K562 (cell line): Measurements from ENCODE around the gene RBBP5. TPM values are rescaled to one million over a fixed set of nuclear protein-coding genes. Genes with fewer than 3 reads are reported as not detected.

Experiments
- CHD7 ChIP-seq: fragments of 200-600 bp; sonication (generic); IDR thresholded peaks from one replicate; pipeline ENCODE4 v1.6.1; 2012; ENCODE audit warnings: mild to moderate bottlenecking, low read depth, low read length, inconsistent platforms
- E2F3 ChIP-seq: fragments of 250-450 bp; sonication (Bioruptor Pico); IDR thresholded peaks from 2 replicates; pipeline ENCODE4 v1.4.0; 2020; ENCODE audit warnings: mild to moderate bottlenecking
- GATAD2B ChIP-seq: fragments of 450-650 bp; IDR thresholded peaks from 2 replicates; pipeline ENCODE4 v1.6.1; 2017; ENCODE audit warnings: mild to moderate bottlenecking, borderline replicate concordance
- GTF2A2 ChIP-seq: IDR thresholded peaks from 2 replicates; pipeline ENCODE4 v1.6.1; 2016; ENCODE audit warnings: mild to moderate bottlenecking, missing genetic modification characterization, missing compliant biosample characterization
- HNRNPH1 ChIP-seq: fragments of 200-400 bp; formaldehyde crosslinking; optimal IDR thresholded peaks from 2 replicates; pipeline ENCODE3; 2017; ENCODE audit warnings: low read depth, mild to moderate bottlenecking, low read length, moderate library complexity
- KAT8 ChIP-seq: fragments of 450-650 bp; IDR thresholded peaks from 2 replicates; pipeline ENCODE4 v1.6.1; 2016; ENCODE audit warnings: low read depth, mild to moderate bottlenecking
- KLF13 ChIP-seq: fragments of 450-650 bp; IDR thresholded peaks from 2 replicates; pipeline ENCODE4 v1.6.1; 2016; ENCODE audit warnings: missing genetic modification characterization, low read depth, mild to moderate bottlenecking, missing compliant biosample characterization, moderate library complexity, borderline replicate concordance
- MCM3 ChIP-seq: fragments of 450-650 bp; IDR thresholded peaks from 2 replicates; pipeline ENCODE4 v1.6.1; 2016
- MEF2D ChIP-seq: conservative IDR thresholded peaks from 2 replicates; pipeline ENCODE4 v1.6.1; 2016; ENCODE audit warnings: low read depth, missing genetic modification characterization, missing compliant biosample characterization
- PML ChIP-seq: IDR thresholded peaks from 2 replicates; pipeline ENCODE4 v1.6.1; 2012; ENCODE audit warnings: low read length, inconsistent platforms
- POLR2B ChIP-seq: fragments of 450-650 bp; IDR thresholded peaks from 2 replicates; pipeline ENCODE4 v1.6.1; 2018; ENCODE audit warnings: low read depth; ENCODE audit not compliant: partially characterized antibody
- PRMT5 ChIP-seq: sonication (generic); formaldehyde crosslinking; IDR thresholded peaks from 2 replicates; pipeline ENCODE4 v1.5.0; 2020; ENCODE audit warnings: missing genetic modification reagents
- RBM25 ChIP-seq: fragments of 200-400 bp; formaldehyde crosslinking; IDR thresholded peaks from 2 replicates; pipeline ENCODE4 v1.6.1; 2018; ENCODE audit warnings: low read length, low read depth, moderate library complexity; ENCODE audit not compliant: severe bottlenecking
- SETDB1 ChIP-seq: IDR thresholded peaks from one replicate; pipeline ENCODE4 v1.6.1; 2012; ENCODE audit warnings: low read length, control low read depth, inconsistent platforms
- TBL1XR1 ChIP-seq, 2 experiments: IDR thresholded peaks; 2 replicates each; pipeline ENCODE4 v1.6.1; 2012; ENCODE audit warnings: improper control_type of control experiment in 2 of 2, low read length in 2 of 2, mild to moderate bottlenecking in 1 of 2
- ZNF263 ChIP-seq: sonication (generic); formaldehyde crosslinking; IDR thresholded peaks from 2 replicates; pipeline ENCODE4 v1.8.0; 2022; ENCODE audit warnings: mild to moderate bottlenecking, missing genetic modification reagents, borderline replicate concordance
- ZNF354B ChIP-seq: fragments of 250-450 bp; sonication (Bioruptor Pico); IDR thresholded peaks from 2 replicates; pipeline ENCODE4 v1.4.0; 2020
- ZNF431 ChIP-seq: sonication (generic); formaldehyde crosslinking; IDR thresholded peaks from 2 replicates; pipeline ENCODE4 v1.8.0; 2022; ENCODE audit warnings: mild to moderate bottlenecking, missing genetic modification reagents
- ZNF561 ChIP-seq: fragments of 450-650 bp; formaldehyde crosslinking; conservative IDR thresholded peaks from 2 replicates; pipeline ENCODE4 v1.4.0; 2020; ENCODE audit warnings: mild to moderate bottlenecking, moderate library complexity
- polyA plus RNA-seq, 8 experiments: library from polyadenylated mRNA; depleted of rRNA in 4 of 8; stranded (reverse) in 5 of 8; unstranded in 3 of 8; fragments of >200 nt; fragmentation: Nextera tagmentation in 2 of 8; fragmentation: Illumina TruSeq in 1 of 8; extraction: Ambion mirVana in 2 of 8; extraction: Trizol in 1 of 8; gene quantifications; 2 replicates each; pipeline versions ENCODE4 v1.2.1 to v1.2.3, GENCODE V29; 2011 to 2014; ENCODE audit warnings: inconsistent platforms in 1 of 8, missing spikeins in 1 of 8
- total RNA-seq, 7 experiments: library from RNA; depleted of rRNA in 6 of 7; stranded (reverse); fragments of >200 nt in 6 of 7; fragmentation: Illumina TruSeq in 2 of 7; extraction: Trizol in 2 of 7; gene quantifications; 2 replicates each; pipeline versions ENCODE4 v1.2.1 to v1.2.3, GENCODE V29; 2011 to 2021; ENCODE audit warnings: low replicate concordance in 1 of 7

Gene RBBP5
- total and polyA plus RNA-seq, 9 of the 15 experiments (the other 6 are each of a cell fraction or from before 2014, with no cell fraction given) = 17.2 to 37.4 (median 28.4) TPM

DNA sequence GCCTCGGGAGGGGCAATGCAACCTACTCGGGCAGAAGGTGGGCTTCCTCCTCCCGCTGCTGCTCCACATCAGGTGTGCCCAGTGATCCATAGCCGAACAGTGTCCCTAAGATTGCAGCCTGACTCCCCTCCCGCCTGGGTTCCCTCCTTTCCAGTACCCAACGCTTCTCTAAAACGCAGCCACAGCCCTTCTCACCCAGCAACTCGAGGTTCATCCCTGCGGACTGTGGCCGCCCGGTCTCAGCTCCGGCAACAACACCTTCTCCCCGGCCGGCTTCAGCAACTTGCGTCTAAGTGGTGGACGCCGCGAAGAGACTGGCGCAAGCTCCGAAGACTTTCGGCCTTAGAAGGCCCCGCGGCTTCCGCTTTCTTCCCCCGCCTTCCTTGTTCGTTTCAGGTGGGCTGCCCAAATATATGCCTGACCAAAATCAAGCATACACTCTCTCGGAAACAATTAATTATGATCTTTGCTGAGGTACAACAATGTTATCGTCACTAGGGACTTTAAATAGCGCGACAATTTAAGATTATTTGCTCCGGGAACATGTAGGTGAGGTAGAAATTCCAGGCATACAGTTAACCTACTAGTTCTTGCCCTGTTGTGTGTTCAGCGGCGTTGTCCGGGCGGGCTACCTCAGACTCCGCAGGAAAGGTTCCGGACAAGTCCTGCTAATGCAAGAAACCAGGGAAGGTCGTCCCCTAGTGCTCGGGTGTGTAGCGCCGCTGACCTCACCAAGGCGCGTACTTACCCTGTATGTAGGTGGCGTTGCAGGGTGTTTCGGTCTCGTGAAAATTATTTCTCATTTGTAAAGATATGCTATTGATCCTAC is at the start of gene RBBP5 (continued):
- TF ChIP-seq ZNF263 (CRISPR knock-in tag) = peak; percentile 76; the same call in 1 of the 2 replicates
- TF ChIP-seq PML = peak; percentile 77
- peak; percentile 15 for TF ChIP-seq RBM25
- peak; percentile 55; the same call in 1 of the 2 replicates for TF ChIP-seq GTF2A2 (tag)
- peak; percentile 98 for TF ChIP-seq POLR2B
- no peak for TF ChIP-seq HNRNPH1
- peak; percentile 97 for TF ChIP-seq KLF13 (tag)
- TF ChIP-seq TBL1XR1 (IDR thresholded peaks at IDR 0.05; ENCODE audit: low read length in 2 of 2) = peak in 1 of 2 experiments; percentile 81
- TF ChIP-seq KAT8 = no peak
- peak; percentile 43 for TF ChIP-seq SETDB1
- peak; percentile 84 for TF ChIP-seq ZNF431 (CRISPR knock-in tag)
- TF ChIP-seq MCM3 = no peak
- no peak for TF ChIP-seq E2F3
- TF ChIP-seq CHD7 = peak; percentile 86
- peak; percentile 56 for TF ChIP-seq ZNF354B (CRISPR knock-in tag)
- TF ChIP-seq GATAD2B = peak; percentile 96; the same call in 1 of the 2 replicates
- TF ChIP-seq PRMT5 = no peak
- TF ChIP-seq MEF2D = peak; percentile 81
- TF ChIP-seq ZNF561 (CRISPR knock-in tag) = no peak
